Activated CD8-positive, alpha-beta memory T cell treated with anti-CD3 and anti-CD28 coated beads, Interleukin-2, amount 50 U/mL, for 1 hour (primary cell): ENCODE results near the gene TOP1.

Source experiments
- DNase-seq: peaks from one replicate; pipeline ENCODE4 v3.0.0-alpha.2; 2020; ENCODE audit errors: extremely low read depth

The TOP1 gene

DNA sequence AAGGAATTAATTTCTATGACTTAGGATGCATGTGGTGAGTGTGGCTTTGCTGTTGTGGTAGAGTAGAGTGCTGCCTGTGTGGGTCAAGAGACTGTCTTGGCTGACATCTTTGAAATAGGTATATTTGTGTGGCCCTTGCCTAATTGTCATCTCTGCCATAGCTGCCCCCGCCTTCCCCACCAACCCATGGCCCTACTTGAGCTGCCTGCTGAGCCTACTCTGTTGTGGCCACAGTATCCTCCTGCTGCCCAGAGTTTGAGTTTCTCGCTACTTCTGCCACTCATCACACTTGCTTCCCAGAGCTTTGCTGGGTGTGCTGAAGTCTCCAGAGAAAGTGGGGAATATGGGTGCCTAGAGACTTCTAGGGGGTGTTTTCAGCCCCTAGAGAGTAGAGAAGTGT lies 116.7 kb downstream of the TOP1 start:
- DNase-seq = no peak

DNA sequence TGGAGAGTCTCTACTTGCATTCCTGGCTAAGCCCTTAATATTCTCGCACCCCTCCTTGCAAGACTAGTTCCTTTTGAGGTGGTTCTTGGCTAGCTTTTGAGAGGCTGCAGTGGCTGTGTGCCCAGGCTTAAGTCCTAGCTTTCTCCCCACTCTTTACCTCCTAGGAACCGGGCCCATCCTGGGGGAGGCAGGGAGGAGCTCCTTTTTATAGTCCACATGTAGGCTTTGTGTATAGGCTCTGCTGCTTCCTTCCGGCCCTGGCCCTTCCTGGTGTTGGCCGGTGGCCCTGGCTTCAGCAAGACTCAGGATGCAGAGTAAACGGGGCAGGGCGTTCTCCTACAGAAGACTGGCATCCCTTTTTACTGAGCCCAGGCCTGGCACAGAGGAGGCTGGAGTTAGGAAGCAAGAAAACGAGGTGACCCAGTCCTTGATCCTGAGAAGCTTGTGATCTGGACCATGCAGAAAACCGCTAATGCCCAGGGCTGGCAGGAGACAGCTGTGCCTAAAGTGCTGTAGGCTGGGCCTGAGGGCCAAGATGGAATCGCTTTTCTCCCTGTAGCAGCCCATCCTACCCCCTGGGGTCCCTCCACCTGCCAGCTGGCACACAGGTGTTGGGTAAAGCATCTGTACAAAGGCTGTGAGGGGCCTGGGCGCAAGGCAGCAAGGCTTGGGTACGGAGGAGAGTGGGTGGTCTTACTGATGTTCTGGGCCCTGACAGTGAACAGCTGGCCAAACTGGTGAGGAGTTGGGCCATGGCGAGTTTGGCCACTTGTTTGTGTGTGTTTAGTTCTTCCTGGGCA lies 117.4 kb downstream of the TOP1 start:
- no peak for DNase-seq

DNA sequence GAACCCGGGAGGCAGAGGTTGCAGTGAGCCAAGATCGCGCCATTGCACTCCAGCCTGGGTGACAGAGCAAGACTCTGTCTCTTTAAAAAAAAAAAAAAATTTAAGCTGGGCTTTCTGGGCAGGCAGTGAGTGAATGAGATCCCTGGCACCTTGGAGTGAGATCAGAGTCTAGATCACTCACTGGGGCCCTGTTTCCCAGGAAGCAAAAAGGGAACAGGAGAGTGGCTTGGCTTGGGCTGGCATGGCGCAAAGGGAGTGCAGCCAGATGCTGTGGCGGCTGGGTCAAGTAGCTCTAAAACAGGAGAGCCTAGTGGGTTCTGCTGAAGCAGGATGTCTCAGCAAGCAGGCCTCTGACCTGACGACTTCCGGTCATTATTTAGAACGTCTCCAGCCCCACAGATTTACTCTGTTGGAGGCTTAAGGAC lies 119.2 kb downstream of the TOP1 start:
- no peak for DNase-seq

DNA sequence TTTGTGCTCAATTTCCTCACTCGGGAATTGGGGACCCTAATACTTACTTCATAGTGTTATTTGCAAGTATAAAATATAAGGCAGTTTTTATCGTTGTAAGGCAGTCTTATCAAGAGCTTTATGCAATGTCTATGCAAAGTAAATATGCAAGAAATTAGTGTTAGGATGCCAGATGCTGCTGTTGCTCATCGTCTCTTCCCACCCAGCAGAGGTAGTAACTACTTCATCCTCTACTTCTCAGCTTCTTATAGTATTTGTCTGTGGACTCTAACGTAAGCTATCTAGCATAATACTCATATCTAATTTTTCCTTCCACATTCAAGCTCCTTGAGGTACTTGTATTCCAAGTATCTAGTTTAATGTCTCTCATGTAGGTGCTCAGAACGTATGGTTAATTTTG lies 120.3 kb downstream of the TOP1 start:
- no peak for DNase-seq

DNA sequence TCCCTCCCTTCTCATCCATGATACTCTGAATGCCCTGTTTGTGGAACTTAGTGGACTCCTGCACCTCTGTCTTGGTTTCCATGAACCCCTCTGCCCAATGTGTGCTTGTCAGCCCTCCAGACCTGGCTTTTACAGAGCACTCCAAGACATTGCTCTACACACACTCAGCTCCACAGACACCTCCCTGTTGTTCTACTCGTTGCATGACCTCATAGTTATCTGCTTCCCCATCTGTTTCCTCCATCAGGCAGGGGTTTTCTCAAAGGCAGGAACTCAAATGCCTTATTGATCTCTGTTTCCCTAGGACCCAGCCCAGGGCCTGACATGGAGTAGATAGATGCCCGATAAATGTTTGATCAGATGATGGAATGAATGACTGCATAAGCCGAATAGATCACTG lies 122.0 kb downstream of the TOP1 start:
- no peak for DNase-seq

DNA sequence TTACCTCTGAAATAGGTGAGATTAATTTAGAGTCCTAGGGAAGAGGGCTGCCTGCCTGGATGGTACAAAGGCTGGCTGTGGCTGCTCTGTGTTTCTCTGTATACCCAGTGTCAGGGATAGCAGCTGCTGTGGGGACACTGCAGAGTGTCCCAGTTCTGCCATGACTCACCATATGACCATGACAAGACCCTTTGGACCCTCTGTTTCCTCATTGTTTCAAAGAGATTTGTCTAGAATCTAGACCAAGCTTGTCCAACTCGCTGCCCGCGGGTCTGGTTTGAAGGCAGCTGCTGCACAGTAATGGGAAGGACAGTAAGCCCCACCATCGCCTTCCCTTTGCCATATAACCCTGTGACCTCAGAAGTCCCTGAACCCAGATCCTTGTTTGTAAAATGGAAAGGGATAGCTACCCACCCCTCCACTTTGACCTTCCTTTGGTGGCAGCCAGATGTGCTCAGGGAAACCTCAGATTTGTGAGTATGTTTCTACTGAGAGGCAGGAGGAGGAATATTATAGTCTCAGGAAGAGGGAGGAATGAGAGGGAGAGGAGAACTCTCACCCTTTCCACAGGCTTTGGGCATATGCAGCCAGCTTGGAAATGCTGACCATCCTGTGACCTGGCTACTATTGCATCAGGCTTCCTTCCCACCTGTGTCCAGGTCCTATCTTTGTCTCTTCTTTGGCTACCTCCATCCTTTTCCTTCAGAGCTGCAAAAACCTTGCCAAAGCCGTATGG lies 122.7 kb downstream of the TOP1 start:
- no peak for DNase-seq

DNA sequence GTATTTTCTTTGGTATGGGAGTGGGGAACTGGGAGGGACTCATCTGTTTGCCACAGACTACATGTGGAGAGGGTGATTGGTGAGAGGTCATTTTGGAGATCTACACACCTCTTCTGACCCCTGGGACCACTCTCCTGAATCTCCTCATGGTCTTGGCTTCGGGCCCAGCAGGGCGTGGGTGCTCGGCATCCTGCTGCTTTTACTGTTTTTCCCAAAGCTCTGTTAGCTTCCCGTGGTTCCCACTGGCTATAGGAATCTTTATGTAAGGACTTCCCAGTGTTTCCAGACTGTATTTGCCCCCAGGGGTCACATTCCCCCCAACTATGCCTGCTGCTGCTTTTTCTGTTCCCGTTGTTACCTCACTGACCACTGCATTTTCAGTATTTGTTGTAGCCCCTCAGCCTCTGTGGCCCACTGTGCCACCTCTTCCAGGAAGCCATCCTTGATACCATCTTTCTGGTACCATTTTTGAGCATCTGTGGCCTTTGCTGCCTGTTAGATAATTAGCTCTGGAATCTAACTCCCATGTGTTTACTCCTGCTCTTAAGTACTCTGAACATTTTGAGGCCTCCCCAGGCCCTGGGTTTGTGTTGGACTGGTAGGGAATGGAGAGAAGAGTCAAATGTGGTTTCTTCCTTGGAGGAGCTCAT lies 123.6 kb downstream of the TOP1 start:
- DNase-seq = no peak

DNA sequence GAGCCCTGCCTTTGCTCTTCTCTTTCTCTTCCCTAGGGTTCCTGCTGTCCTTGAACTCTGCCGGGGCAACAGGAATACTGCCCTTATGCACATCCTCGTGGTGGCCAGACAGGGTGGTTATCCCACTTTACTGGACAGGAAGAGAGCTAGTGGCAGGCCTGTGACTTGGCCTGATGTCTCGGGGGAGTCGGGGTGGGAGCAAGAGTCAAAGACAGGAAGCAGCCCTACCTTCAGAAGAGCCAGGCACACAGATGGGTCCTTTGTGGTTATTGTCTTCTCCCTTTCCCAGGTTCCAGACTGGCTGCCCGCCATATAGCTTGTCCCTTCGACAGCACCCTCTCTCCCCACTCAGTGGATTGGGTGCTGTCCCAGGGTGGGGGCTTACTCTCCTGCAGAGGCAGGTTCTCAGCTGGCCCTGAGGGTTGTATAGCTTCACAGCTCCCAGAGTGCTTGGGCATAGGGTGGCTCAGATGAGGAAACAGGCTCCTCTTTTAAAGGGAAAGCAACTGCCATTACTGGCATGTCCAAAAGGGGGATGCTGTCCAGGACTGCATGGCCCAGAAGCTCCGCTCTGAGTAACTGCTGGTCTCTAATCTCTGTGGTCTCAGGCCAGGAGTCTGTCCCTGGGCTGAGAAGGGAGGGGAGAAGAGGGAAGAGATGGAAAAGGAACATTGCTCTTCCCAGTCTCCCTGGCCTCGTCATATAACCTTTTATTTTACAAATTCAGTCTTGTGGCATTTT lies 126.0 kb downstream of the TOP1 start:
- DNase-seq = no peak

DNA sequence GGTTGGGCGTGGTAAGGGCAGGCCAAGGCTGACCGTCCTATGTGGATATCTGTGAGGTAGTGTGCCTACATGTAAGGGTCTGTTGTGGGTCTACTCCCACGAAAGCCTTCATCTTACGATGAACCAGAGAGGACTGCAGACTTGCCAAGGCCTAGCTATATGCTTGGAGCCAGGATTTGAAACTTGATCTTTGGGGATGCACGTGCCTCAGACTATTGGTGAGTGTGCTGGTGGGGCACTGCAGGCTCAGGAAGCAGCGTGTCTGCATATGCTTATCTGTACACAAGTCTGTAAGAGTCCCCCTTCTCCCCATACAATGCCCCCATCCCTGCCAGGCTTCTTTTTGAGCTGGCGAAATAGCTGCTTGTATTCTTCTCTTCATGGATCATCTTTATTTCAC lies 126.6 kb downstream of the TOP1 start:
- DNase-seq = no peak

DNA sequence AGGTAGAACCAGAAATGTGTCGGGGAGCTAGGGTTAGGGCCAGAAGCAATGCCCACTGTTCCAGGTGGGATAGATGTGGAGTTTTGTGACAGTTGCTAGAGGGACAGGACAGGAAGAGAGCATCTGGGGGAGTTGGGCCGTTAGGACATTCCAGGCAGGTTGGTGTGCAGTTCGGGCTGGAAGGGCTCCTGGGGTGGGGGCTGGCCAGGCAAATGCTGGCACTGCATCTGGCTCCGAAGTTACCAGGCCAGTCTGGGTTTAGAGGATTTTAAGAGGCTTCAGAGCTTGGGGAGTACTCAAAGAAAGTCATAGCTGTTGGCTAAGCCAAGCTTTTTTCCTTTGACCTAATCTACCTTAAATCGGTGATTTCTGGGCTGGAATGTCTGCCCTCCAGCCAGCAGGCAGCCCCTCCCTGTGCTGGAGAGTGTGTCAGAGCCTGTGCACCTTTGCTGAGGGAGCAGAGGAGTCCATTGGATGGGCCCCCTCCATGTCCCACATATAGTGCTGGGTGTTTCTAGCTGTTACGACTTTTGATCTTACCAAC lies 129.5 kb downstream of the TOP1 start:
- no peak for DNase-seq

DNA sequence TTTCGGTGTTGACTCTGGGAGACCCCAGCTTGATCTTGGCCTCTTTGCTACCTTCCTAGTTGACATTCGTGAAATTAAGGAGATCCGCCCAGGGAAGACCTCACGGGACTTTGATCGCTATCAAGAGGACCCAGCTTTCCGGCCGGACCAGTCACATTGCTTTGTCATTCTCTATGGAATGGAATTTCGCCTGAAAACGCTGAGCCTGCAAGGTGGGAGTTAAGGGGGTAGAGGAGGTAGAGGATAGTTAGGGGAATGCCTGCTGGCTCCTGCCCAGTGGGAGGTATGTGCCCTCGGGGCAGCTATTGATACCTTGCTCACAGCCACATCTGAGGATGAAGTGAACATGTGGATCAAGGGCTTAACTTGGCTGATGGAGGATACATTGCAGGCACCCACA lies 130.9 kb downstream of the TOP1 start:
- DNase-seq = no peak

DNA sequence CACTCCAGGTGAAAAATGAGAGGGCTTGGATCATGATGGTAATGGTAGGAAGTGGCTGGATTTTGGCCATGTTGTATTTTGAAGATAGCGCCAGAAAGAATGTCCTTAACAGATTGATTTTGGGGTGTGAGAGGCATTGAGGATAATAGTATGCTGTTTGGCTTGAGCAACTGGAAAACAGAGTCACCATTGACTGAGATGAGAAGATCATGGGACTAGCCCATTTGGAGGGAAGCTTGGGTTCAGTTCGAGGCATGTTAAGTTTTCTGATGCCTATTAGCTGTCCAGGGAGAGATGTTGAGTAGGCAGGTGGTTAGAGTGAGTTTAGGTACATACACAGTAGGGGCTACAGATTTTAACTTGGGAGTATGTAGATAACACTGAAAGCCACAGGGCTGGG lies 132.1 kb downstream of the TOP1 start:
- DNase-seq = no peak

DNA sequence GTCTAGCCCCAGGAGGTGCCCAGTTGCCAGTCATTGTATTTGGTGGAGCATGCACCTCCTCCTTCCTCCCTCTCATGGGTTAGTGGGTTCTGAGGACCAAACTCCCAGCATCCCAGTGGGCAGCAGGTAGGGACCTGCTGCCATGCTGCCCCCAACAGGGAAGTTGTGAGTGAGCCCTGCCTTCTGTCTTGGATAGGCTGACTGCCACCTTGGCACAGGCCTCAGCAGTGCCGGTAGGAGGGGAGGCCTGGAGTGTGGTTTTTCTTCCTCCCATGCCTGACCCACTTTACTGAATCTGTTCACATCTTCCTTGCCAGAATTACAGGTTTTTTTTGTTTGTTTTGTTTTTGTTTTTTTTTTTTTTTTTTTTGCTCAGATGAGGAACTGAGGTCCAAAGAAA lies 133.3 kb downstream of the TOP1 start:
- DNase-seq = no peak

DNA sequence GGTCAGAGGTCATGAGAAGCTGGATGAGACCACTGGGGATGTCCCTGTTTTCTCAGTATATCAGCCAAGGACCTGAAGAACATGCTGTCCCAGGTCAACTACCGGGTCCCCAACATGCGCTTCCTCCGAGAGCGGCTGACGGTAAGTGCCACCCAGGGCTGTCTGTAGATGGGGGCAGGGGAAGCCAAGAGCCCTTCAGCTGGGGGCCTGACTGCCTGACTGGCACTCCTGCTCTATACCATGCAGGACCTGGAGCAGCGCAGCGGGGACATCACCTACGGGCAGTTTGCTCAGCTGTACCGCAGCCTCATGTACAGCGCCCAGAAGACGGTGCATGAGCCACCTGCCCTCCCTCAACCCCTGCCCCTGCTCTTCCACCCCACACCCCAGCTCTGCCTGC lies 133.8 kb downstream of the TOP1 start:
- DNase-seq = no peak

DNA sequence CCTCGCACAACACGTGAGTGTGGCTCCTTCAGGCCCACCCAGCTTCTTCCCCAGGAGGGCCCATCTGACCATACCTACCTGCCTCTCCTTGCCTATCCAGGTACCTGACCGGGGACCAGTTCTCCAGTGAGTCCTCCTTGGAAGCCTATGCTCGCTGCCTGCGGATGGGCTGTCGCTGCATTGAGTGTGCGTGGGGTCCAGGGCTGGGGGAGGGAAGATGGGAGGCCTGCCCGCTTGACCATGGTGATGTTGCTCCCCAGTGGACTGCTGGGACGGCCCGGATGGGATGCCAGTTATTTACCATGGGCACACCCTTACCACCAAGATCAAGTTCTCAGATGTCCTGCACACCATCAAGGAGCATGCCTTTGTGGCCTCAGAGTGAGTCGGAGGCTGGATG lies 135.2 kb downstream of the TOP1 start:
- DNase-seq = no peak

DNA sequence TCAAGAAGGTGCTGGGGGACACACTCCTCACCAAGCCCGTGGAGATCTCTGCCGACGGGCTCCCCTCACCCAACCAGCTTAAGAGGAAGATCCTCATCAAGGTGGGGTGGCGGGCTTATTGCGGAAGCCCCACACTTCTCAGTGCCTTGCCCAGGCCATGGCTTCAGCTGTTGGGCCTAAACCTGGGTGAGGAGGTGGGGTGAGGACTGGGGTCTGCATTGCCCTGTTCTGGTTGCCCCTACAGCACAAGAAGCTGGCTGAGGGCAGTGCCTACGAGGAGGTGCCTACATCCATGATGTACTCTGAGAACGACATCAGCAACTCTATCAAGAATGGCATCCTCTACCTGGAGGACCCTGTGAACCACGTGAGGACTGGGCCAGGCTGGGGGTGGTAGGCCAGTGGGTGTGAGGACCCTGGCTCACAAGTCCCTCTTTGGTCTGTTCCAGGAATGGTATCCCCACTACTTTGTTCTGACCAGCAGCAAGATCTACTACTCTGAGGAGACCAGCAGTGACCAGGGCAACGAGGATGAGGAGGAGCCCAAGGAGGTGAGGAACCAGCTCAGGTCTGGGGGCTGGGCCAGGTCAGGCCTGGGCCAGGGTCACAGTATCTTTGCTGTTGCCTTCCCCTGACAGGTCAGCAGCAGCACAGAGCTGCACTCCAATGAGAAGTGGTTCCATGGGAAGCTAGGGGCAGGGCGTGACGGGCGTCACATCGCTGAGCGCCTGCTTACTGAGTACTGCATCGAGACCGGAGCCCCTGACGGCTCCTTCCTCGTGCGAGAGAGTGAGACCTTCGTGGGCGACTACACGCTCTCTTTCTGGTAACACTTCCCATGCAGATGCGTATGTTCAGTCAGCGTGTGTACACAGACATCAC lies 136.6 kb downstream of the TOP1 start:
- no peak for DNase-seq

DNA sequence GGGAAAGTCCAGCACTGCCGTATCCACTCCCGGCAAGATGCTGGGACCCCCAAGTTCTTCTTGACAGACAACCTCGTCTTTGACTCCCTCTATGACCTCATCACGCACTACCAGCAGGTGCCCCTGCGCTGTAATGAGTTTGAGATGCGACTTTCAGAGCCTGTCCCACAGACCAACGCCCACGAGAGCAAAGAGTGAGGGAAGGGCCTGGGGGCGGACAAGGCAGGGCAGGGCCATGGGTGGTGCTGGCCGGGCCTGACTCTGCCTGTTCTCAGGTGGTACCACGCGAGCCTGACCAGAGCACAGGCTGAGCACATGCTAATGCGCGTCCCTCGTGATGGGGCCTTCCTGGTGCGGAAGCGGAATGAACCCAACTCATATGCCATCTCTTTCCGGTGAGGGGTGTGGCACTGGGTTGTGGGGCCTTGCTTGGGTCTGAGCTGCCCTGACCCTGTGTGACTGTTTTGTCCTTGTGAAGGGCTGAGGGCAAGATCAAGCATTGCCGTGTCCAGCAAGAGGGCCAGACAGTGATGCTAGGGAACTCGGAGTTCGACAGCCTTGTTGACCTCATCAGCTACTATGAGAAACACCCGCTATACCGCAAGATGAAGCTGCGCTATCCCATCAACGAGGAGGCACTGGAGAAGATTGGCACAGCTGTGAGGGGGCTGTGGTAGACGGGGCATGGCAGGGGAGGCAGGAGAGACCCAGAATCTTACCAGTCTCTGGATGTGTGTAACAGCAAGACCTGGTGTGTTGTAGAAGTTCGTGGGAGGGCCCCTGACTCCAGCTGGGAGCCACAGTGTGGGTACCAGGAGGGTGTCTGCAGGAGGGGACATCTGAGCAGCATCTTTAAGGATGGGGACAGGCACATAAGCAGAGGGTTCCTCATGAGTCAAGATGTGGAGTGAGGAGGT lies 137.8 kb downstream of the TOP1 start:
- no peak for DNase-seq

DNA sequence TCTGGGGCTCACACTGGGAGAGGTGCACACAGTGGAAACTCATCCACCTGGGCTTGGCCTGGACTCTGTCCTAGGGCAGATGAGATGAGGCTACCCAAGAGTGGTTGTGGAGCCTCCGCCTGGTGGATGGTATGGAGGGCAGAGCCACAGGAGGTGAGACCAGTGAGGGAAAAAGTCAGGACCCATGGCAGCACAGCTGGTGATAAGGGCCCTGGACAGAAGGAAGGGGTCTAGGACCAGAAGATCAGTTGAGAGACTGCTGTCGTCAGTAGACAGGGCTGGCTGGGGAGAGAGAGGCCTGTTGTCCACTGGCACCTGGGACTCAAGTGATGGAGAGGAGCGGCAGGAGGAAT lies 138.5 kb downstream of the TOP1 start:
- DNase-seq = no peak

DNA sequence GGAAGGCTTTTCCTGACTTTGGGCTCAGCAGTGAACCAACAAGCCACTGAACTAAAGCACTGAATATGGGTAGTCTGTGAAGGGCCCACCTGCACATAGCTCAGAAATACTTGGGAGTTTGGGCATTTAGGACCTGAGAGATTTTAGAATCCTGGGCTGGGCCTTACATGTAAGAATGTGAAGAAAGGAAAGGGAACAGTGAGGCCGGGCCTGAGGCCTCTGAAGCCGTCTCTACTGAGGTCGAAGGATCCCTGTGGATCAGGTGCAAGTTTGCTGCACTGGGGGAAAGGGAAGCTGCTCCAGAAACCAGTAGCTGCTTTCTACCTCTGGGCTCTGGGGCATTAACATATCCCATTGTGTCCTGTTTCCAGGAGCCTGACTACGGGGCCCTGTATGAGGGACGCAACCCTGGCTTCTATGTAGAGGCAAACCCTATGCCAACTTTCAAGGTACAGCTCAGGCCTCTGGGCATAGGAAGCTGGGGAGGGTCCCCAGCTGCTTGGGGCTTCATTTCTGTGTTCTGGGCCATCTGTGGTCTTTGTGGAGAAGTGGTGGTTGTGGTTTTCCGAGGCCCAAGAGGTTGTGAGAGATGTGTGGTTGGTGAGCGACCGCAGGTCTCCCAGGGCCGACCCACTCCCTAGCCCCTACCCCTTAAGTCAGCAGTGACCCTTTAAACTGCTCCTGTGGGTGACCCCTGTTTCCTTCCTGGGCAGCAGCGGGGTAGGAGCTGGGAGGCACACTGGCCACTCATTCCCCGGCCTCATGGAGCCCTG lies 139.0 kb downstream of the TOP1 start:
- DNase-seq = no peak
